ENCODE measurements around the gene COL4A1.

COL4A1 gene

GRCh38 chr13:110293037-110293436 lies 13.9 kb downstream of the COL4A1 start:
- H3K4me3 ChIP-seq (ENCODE audit: low read length) = no peak overlapping the region
- TF ChIP-seq CTCF (IDR thresholded peaks at IDR 0.05; ENCODE audit: insufficient read depth, low read depth, low read length, missing control alignments) = no peak
- no peak for DNase-seq (ENCODE audit: low read depth)

- no peak for TF ChIP-seq CTCF (IDR thresholded peaks at IDR 0.05; ENCODE audit: insufficient read depth, low read depth, low read length, missing control alignments)
- no peak overlapping the region for H3K4me3 ChIP-seq (ENCODE audit: low read length)
- DNase-seq (ENCODE audit: low read depth) = no peak
Observed at GRCh38 chr13:110291286-110291685, 15.7 kb downstream of the COL4A1 start.

GRCh38 chr13:110290826-110291225 lies 16.1 kb downstream of the COL4A1 start:
- H3K4me3 ChIP-seq (ENCODE audit: low read length) = no peak overlapping the region
- DNase-seq (ENCODE audit: low read depth) = no peak
- no peak for TF ChIP-seq CTCF (IDR thresholded peaks at IDR 0.05; ENCODE audit: insufficient read depth, low read depth, low read length, missing control alignments)

- TF ChIP-seq CTCF (IDR thresholded peaks at IDR 0.05; ENCODE audit: insufficient read depth, low read depth, low read length, missing control alignments) = no peak
- H3K4me3 ChIP-seq (ENCODE audit: low read length) = no peak overlapping the region
Observed at GRCh38 chr13:110290153-110290552, 16.8 kb downstream of the COL4A1 start.

GRCh38 chr13:110289661-110290060 lies 17.3 kb downstream of the COL4A1 start:
- no peak overlapping the region for H3K4me3 ChIP-seq (ENCODE audit: low read length)
- no peak for DNase-seq (ENCODE audit: low read depth)
- TF ChIP-seq CTCF (IDR thresholded peaks at IDR 0.05; ENCODE audit: insufficient read depth, low read depth, low read length, missing control alignments) = no peak

More at GRCh38 chr13:110290153-110290552, 16.8 kb downstream of the COL4A1 start:
- no peak for DNase-seq (ENCODE audit: low read depth)

DNA sequence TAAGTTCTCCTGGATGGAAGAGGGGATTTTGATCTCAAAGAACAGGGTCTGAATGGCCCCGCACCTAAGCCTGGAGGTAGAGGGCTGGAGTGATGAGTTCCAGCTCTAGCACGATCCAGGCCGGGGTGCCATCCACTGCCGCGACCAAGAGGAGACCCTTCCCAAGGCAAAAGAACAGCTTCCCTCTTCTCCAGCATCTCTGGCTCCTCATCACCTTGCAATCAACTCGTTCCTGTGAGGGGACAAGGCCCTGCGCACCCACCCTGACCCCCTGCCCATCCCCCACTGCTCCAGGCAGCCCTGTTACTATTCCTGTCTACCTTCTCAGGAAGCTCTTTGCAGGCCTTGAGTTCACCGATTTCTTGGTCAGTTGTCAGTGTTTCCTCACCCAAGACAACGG lies 17.8 kb downstream of the COL4A1 start:
- no peak for DNase-seq (ENCODE audit: low read depth)
- H3K4me3 ChIP-seq (ENCODE audit: low read length) = no peak overlapping the region
- TF ChIP-seq CTCF (IDR thresholded peaks at IDR 0.05; ENCODE audit: insufficient read depth, low read depth, low read length, missing control alignments) = no peak

Measured in epithelial cell of esophagus (primary cell).